HepG2 (cell line): ENCODE results near the gene LIM2. TPM values are rescaled to one million over a fixed set of nuclear protein-coding genes. Genes with fewer than 3 reads are reported as not detected.
A peak's percentile ranks its signal among the peaks of the same experiment; 100 is the strongest.

ENCODE experiments used
- BHLHE40 ChIP-seq: IDR thresholded peaks from 2 replicates; pipeline ENCODE4 v1.6.1; 2011; ENCODE audit warnings: low read length, improper control_type of control experiment
- CTCF ChIP-seq: sonication (generic); formaldehyde crosslinking; IDR thresholded peaks from 2 replicates; pipeline ENCODE4 v1.5.0; 2020; ENCODE audit warnings: mild to moderate bottlenecking, missing genetic modification reagents, moderate library complexity
- ELF3 ChIP-seq: IDR thresholded peaks from 2 replicates; pipeline ENCODE4 v1.6.1; 2016; ENCODE audit warnings: missing genetic modification reagents, missing compliant biosample characterization
- GATAD2A ChIP-seq: IDR thresholded peaks from 2 replicates; pipeline ENCODE4 v1.6.1; 2016
- GRHL1 ChIP-seq: sonication (generic); formaldehyde crosslinking; conservative IDR thresholded peaks from 2 replicates; pipeline ENCODE4 v1.8.0; 2022; ENCODE audit warnings: missing genetic modification reagents
- KDM5A ChIP-seq: fragments of 200-600 bp; sonication (generic); IDR thresholded peaks from 2 replicates; pipeline ENCODE4 v1.7.0; 2018; ENCODE audit warnings: antibody characterized with exemption, mild to moderate bottlenecking, low read length, borderline replicate concordance
- KLF13 ChIP-seq: sonication (generic); formaldehyde crosslinking; IDR thresholded peaks from 2 replicates; pipeline ENCODE4 v1.4.0; 2020; ENCODE audit warnings: mild to moderate bottlenecking, missing genetic modification reagents
- NCOR1 ChIP-seq: fragments of 200-600 bp; sonication (generic); IDR thresholded peaks from 2 replicates; pipeline ENCODE4 v1.7.0; 2017; ENCODE audit warnings: antibody characterized with exemption, low read length, borderline replicate concordance
- NFE2L1 ChIP-seq: sonication (generic); formaldehyde crosslinking; IDR thresholded peaks from 2 replicates; pipeline ENCODE4 v1.4.0; 2020; ENCODE audit warnings: missing genetic modification reagents, mild to moderate bottlenecking, borderline replicate concordance
- NFE2L2 ChIP-seq: fragments of 150-350 bp; IDR thresholded peaks from 2 replicates; pipeline ENCODE4 v1.6.1; 2014; ENCODE audit warnings: low read length
- PHF20 ChIP-seq: sonication (generic); formaldehyde crosslinking; IDR thresholded peaks from 2 replicates; pipeline ENCODE4 v1.5.0; 2020; ENCODE audit warnings: mild to moderate bottlenecking, missing genetic modification reagents
- PRPF4 ChIP-seq: fragments of 200-400 bp; formaldehyde crosslinking; IDR thresholded peaks from 2 replicates; pipeline ENCODE4 v1.6.1; 2016; ENCODE audit warnings: low read length, low read depth; ENCODE audit not compliant: poor library complexity, severe bottlenecking
- SALL2 ChIP-seq: sonication (generic); formaldehyde crosslinking; IDR thresholded peaks from 2 replicates; pipeline ENCODE4 v1.8.1; 2023; ENCODE audit warnings: mild to moderate bottlenecking, missing genetic modification reagents, inconsistent platforms
- SNAI1 ChIP-seq: sonication (generic); formaldehyde crosslinking; IDR thresholded peaks from 2 replicates; pipeline ENCODE4 v1.5.0; 2020; ENCODE audit warnings: mild to moderate bottlenecking, missing genetic modification reagents, borderline replicate concordance
- SP4 ChIP-seq: sonication (generic); formaldehyde crosslinking; IDR thresholded peaks from 2 replicates; pipeline ENCODE4 v1.8.1; 2023; ENCODE audit warnings: mild to moderate bottlenecking, missing genetic modification reagents
- ZNF101 ChIP-seq: sonication (generic); formaldehyde crosslinking; IDR thresholded peaks from 2 replicates; pipeline ENCODE4 v1.4.0; 2020; ENCODE audit warnings: mild to moderate bottlenecking, low read depth, missing genetic modification reagents, borderline replicate concordance
- ZNF253 ChIP-seq: sonication (generic); formaldehyde crosslinking; IDR thresholded peaks from 2 replicates; pipeline ENCODE4 v1.8.0; 2022; ENCODE audit warnings: mild to moderate bottlenecking, missing genetic modification reagents, borderline replicate concordance
- ZNF569 ChIP-seq: sonication (generic); formaldehyde crosslinking; IDR thresholded peaks from 2 replicates; pipeline ENCODE4 v1.5.0; 2020; ENCODE audit warnings: mild to moderate bottlenecking, missing genetic modification reagents, moderate library complexity, borderline replicate concordance
- ZNF615 ChIP-seq: sonication (generic); formaldehyde crosslinking; IDR thresholded peaks from 2 replicates; pipeline ENCODE4 v1.5.0; 2020; ENCODE audit warnings: mild to moderate bottlenecking, missing genetic modification reagents, borderline replicate concordance
- ZNF670 ChIP-seq: sonication (generic); formaldehyde crosslinking; IDR thresholded peaks from 2 replicates; pipeline ENCODE4 v1.8.0; 2022; ENCODE audit warnings: mild to moderate bottlenecking, missing genetic modification reagents, borderline replicate concordance
- ZNF788 ChIP-seq: sonication (generic); formaldehyde crosslinking; IDR thresholded peaks from 2 replicates; pipeline ENCODE4 v1.5.0; 2020; ENCODE audit warnings: mild to moderate bottlenecking, missing genetic modification reagents, borderline replicate concordance
- polyA plus RNA-seq, 8 experiments: library from polyadenylated mRNA; depleted of rRNA in 3 of 8; stranded (reverse) in 7 of 8; unstranded in 1 of 8; fragments of >200 nt; fragmentation: Illumina TruSeq in 4 of 8; extraction: Trizol in 4 of 8; gene quantifications; 2 replicates each; pipeline versions ENCODE4 v1.2.1 to v1.2.3, GENCODE V29; 2011 to 2016; ENCODE audit warnings: low read depth in 4 of 8, missing spikeins in 1 of 8, mixed read lengths in 1 of 8; ENCODE audit not compliant: insufficient read depth in 1 of 8
- total RNA-seq, 5 experiments: library from RNA; depleted of rRNA; stranded (reverse); fragments of >200 nt; fragmentation: Illumina TruSeq; extraction: Trizol; gene quantifications; 2 replicates each; pipeline ENCODE4 v1.2.3, GENCODE V29; 2016; ENCODE audit warnings: low read depth in 1 of 5
- TF ChIP-seq, protein P1 (sequence below): sonication (generic); formaldehyde crosslinking; IDR thresholded peaks from 2 replicates; pipeline ENCODE4 v1.5.1; 2020; ENCODE audit warnings: missing genetic modification reagents, mild to moderate bottlenecking, borderline replicate concordance
- TF ChIP-seq, protein P2 (sequence below): sonication (generic); formaldehyde crosslinking; IDR thresholded peaks from 2 replicates; pipeline ENCODE4 v1.5.1; 2020; ENCODE audit warnings: mild to moderate bottlenecking, missing genetic modification reagents, moderate library complexity

Gene LIM2
- total and polyA plus RNA-seq, 2 of the 13 experiments (the other 11 are each of a cell fraction or from before 2014, with no cell fraction given) = 1.3 TPM; not detected in 1

DNA sequence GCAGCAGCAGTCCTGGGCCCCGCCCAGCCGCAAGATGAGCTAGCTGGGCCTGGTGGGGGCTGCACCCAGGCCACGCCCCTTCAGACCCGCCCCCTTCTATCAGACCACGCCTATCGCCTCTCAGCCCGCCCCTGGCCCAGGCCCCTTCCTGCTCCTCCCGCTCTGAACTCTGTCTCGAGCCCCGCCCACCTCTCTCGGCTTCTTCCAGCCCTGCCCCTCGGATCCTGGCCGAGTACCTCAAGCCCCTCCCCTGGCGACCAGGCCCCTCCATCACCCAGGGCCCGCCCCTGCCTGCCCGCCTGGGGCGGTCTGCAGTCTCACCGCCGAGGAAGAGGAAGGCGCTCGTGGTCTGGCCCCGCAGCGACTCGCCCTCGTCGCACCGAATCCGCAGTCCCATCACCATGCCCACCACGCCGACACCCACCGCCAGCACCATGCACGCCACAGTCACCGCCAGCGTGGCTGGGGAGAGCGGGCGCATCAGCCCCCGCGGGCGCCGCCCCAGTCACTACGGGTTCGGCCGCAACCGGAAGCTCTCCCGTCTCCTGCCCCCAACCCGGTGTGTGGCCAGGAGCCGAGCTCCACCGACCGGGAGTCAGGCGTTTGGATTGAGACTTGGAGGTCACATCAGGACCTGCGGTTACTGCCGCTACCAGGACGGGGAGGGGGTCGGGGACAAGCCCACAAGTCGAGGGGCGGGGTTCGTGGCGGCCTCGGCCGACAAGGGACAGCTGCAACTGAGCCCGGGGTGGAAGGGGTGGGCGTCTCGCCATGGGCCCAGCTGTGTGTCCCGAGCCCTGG, 20.0 kb downstream of the LIM2 start (continued):
- TF ChIP-seq ELF3 (CRISPR knock-in tag) (peak; percentile 31; the same call in 1 of the 2 replicates), ZNF788 (CRISPR knock-in tag) (no peak; the same call in 1 of the 2 replicates), NFE2L2 (no peak), KLF13 (CRISPR knock-in tag) (no peak), NCOR1 (no peak; the same call in 1 of the 2 replicates), ZNF615 (CRISPR knock-in tag) (no peak), GATAD2A (CRISPR knock-in tag) (peak; percentile 52; the same call in 1 of the 2 replicates), SNAI1 (CRISPR knock-in tag) (0 out of 2 replicates have a peak, but pooled peaks have one; percentile 46), SP4 (peak; percentile 94), CTCF (CRISPR knock-in tag) (no peak; the same call in 1 of the 2 replicates), ZNF101 (CRISPR knock-in tag) (no peak), ZNF670 (no peak), ZNF569 (no peak; the same call in 1 of the 2 replicates), PRPF4 (no peak), GRHL1 (no peak), ZNF253 (peak; percentile 66; the same call in 1 of the 2 replicates), BHLHE40 (no peak), NFE2L1 (CRISPR knock-in tag) (peak; percentile 83; the same call in 1 of the 2 replicates), PHF20 (CRISPR knock-in tag) (peak; percentile 71; the same call in 1 of the 2 replicates), KDM5A (no peak; the same call in 1 of the 2 replicates), SALL2 (CRISPR knock-in tag) (peak; percentile 85)
- TF ChIP-seq, protein P1, sequence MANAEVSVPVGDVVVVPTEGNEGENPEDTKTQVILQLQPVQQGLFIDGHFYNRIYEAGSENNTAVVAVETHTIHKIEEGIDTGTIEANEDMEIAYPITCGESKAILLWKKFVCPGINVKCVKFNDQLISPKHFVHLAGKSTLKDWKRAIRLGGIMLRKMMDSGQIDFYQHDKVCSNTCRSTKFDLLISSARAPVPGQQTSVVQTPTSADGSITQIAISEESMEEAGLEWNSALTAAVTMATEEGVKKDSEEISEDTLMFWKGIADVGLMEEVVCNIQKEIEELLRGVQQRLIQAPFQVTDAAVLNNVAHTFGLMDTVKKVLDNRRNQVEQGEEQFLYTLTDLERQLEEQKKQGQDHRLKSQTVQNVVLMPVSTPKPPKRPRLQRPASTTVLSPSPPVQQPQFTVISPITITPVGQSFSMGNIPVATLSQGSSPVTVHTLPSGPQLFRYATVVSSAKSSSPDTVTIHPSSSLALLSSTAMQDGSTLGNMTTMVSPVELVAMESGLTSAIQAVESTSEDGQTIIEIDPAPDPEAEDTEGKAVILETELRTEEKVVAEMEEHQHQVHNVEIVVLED (CRISPR knock-in tag) = 0 out of 2 replicates have a peak, but pooled peaks have one; percentile 67
- TF ChIP-seq, protein P2, sequence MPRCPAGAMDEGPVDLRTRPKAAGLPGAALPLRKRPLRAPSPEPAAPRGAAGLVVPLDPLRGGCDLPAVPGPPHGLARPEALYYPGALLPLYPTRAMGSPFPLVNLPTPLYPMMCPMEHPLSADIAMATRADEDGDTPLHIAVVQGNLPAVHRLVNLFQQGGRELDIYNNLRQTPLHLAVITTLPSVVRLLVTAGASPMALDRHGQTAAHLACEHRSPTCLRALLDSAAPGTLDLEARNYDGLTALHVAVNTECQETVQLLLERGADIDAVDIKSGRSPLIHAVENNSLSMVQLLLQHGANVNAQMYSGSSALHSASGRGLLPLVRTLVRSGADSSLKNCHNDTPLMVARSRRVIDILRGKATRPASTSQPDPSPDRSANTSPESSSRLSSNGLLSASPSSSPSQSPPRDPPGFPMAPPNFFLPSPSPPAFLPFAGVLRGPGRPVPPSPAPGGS (CRISPR knock-in tag) = peak; percentile 74; the same call in 1 of the 2 replicates
